Osteocyte (in vitro differentiated cells): ENCODE data around the gene SETD1B. TPM values are rescaled to one million over a fixed set of nuclear protein-coding genes. Genes with fewer than 3 reads are reported as not detected.
"Not testable (repeated sequence)": the region's sequence is repeated elsewhere in the genome, so short reads cannot be mapped to it uniquely, and the experiment has no call there.

Experiments
- DNase-seq: peaks from one replicate; pipeline ENCODE4 v3.0.0; 2021; ENCODE audit warnings: mixed read lengths; ENCODE audit not compliant: unreplicated experiment; ENCODE audit errors: extremely low spot score
- H3K27ac Mint-ChIP-seq: one replicate; pipeline ENCODE4 v1.8.0; 2021; ENCODE audit warnings: mild to moderate bottlenecking, mixed read lengths; ENCODE audit not compliant: unreplicated experiment
- H3K27me3 Mint-ChIP-seq: one replicate; pipeline ENCODE4 v1.8.0; 2021; ENCODE audit warnings: mixed read lengths; ENCODE audit not compliant: unreplicated experiment
- H3K36me3 Mint-ChIP-seq: one replicate; pipeline ENCODE4 v1.8.0; 2021; ENCODE audit warnings: mixed read lengths; ENCODE audit not compliant: unreplicated experiment
- H3K4me1 Mint-ChIP-seq: one replicate; pipeline ENCODE4 v1.8.0; 2021; ENCODE audit warnings: mixed read lengths; ENCODE audit not compliant: unreplicated experiment
- H3K4me3 Mint-ChIP-seq: one replicate; pipeline ENCODE4 v1.8.0; 2021; ENCODE audit warnings: mild to moderate bottlenecking, moderate library complexity, mixed read lengths; ENCODE audit not compliant: unreplicated experiment
- H3K9me3 Mint-ChIP-seq: one replicate; pipeline ENCODE4 v1.8.0; 2021; ENCODE audit warnings: mixed read lengths; ENCODE audit not compliant: unreplicated experiment
- total RNA-seq: library from RNA; stranded (reverse); gene quantifications from 2 replicates; pipeline ENCODE4 v1.2.1, GENCODE V29; 2021
- TF ChIP-seq, protein P1 (sequence below): fragments of 200-600 bp; sonication (generic); IDR thresholded peaks from 2 replicates; pipeline ENCODE4 v1.5.0; 2021; ENCODE audit warnings: antibody characterized with exemption, mild to moderate bottlenecking, moderate library complexity

Gene SETD1B
- total RNA-seq, 1 donor from 2014 or later: 21.0 TPM

DNA sequence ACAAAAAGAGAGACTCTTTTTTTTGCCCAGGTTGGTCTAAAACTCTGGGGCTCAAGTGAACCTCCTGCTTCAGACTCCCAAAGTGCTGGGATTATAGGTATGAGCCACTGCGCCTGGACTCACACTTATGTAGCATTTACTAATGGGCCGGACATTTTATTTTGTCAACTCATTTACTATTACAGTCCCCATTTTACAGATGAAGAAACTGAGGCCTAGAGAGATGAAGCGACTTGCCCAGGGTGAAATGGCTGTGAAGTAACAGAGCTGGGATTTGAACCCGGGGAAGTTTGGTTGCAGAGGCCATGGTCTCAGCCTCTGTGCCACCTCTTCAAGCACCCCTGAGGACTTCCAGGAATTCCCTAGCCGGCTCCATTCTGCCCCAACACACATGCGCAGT is 45.4 kb downstream of the SETD1B start:
- Mint-ChIP-seq H3K9me3 (no peaks in the 10 kb centered on the region), H3K36me3 (no peaks in the 10 kb centered on the region), H3K27ac (no peak overlapping the region), H3K27me3 (no peaks in the 10 kb centered on the region), H3K4me1 (no peaks in the 10 kb centered on the region), H3K4me3 (no peak overlapping the region)
- no peak for DNase-seq
- TF ChIP-seq, protein P1, sequence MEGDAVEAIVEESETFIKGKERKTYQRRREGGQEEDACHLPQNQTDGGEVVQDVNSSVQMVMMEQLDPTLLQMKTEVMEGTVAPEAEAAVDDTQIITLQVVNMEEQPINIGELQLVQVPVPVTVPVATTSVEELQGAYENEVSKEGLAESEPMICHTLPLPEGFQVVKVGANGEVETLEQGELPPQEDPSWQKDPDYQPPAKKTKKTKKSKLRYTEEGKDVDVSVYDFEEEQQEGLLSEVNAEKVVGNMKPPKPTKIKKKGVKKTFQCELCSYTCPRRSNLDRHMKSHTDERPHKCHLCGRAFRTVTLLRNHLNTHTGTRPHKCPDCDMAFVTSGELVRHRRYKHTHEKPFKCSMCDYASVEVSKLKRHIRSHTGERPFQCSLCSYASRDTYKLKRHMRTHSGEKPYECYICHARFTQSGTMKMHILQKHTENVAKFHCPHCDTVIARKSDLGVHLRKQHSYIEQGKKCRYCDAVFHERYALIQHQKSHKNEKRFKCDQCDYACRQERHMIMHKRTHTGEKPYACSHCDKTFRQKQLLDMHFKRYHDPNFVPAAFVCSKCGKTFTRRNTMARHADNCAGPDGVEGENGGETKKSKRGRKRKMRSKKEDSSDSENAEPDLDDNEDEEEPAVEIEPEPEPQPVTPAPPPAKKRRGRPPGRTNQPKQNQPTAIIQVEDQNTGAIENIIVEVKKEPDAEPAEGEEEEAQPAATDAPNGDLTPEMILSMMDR: no peak

DNA sequence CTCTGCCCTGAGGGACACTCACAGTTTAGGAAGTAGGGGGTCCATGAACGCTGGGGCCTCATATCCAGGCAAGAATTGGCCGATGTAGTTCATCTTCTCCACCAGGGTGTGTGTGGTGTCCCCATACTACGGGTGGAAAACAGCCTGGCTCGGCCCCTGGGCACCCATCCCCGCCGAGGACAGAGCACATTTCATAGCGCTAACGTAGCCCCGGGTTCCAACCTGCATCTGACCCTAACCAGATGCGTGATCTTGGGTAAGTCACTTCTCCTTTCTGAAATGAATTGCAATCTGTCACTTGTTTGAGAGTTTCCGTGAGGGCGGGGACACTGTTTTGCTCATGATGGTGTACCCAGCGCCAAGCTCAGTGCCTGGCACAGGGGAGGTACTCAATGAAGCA is 45.9 kb downstream of the SETD1B start:
- Mint-ChIP-seq H3K27me3 (no peaks in the 10 kb centered on the region), H3K9me3 (no peaks in the 10 kb centered on the region), H3K27ac (no peak overlapping the region), H3K36me3 (no peaks in the 10 kb centered on the region), H3K4me3 (no peak overlapping the region), H3K4me1 (no peaks in the 10 kb centered on the region)
- no peak for DNase-seq
- TF ChIP-seq, protein P1: no peak

DNA sequence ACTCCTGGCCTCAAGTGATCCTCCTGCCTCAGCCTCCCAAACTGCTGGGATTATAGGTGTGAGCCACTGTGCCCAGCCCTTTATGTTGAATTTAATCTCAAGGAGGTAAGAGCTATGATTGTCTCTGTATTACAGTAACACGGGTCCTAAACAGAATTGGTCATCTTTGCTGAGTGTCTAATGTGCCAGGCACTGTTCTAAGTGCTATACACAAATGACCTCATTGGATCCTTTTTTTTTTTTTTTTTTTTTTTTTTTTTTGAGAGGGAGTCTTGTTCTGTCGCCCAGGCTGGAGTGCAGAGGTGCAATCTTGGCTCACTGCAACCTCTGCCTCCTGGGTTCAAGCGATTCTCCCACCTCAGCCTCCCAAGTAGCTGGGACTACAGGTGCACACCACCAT is 48.6 kb downstream of the SETD1B start:
- not testable (repeated sequence) for H3K27ac Mint-ChIP-seq, H3K4me3 Mint-ChIP-seq, H3K27me3 Mint-ChIP-seq, H3K4me1 Mint-ChIP-seq, H3K36me3 Mint-ChIP-seq, H3K9me3 Mint-ChIP-seq, DNase-seq

DNA sequence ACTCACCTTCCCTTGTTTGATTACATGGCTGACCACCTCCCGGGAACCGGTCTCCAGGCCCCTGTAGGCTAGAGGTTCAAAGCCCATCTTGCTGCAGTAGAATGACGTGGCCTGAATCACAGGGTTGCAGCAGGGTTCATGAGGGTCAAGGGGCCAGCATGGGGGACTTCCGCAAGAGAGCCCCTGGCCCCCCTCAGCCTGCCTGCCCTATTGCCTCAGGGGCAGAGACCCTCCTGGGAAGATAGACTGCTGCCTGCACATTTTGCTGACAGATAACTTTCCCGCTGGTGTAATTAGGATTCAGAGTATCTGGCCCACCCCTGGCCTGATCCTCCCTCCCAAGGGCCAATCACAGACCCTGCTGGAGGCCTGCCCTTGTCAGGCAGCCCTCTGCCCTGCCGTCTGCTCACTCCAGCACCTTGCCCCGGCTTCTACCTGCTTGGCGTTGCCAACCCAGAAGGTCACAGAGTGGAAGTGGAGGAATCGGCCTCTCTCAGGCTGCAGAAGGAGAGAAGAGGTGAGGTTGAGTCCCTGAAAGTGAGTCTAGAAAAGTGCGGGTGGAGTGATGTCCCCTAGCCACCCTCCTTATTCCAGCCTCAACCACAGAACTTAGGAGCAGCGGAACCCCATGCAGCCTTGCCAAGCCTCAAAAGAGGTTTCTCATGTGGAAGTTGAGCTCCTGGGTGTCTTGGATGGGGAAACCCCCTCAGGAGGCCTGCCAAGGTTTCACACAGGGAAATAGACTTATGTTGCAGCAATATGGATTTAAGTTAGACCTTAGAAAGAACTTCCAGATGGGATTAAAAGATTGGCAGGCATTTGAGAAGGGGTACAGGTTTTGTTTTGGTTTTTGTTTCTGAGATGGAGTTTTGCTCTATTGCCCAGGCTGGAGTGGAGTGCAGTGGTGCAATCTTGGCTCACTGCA is 53.8 kb downstream of the SETD1B start:
- TF ChIP-seq, protein P1: no peak
- Mint-ChIP-seq H3K27me3 (no peaks in the 10 kb centered on the region), H3K27ac (no peak overlapping the region), H3K4me1 (peaks cover 19% of the 10 kb centered on the region), H3K4me3 (no peak overlapping the region), H3K36me3 (no peaks in the 10 kb centered on the region), H3K9me3 (no peaks in the 10 kb centered on the region)
- DNase-seq: no peak

DNA sequence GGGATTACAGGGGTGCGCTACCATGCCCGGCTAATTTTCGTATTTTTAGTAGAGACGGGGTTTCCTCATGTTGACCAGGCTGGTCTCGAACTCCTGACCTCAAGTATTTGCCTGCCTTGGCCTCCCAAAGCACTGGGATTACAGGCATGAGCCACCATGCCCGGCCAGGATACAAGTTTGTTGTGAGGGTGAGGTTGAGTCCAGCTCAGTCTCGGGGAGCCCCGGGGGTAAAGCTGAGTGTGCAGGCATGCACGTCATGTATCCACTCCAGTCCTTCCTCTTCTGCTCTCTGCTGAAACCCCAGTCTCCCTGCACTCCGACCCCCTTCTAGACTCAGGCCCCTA is 54.5 kb downstream of the SETD1B start:
- H3K9me3 Mint-ChIP-seq: no peaks in the 10 kb centered on the region
- no peaks in the 10 kb centered on the region for H3K27me3 Mint-ChIP-seq
- peaks cover 21% of the 10 kb centered on the region for H3K4me1 Mint-ChIP-seq
- no peaks in the 10 kb centered on the region for H3K36me3 Mint-ChIP-seq
- TF ChIP-seq, protein P1: no peak
- no peak for DNase-seq
- H3K4me3 Mint-ChIP-seq: no peak overlapping the region
- no peak overlapping the region for H3K27ac Mint-ChIP-seq
